GM12892 (cell line): ENCODE data around the gene DRC7.

Experiments
- POLR2AphosphoS5 ChIP-seq: IDR thresholded peaks from 2 replicates; pipeline ENCODE4 v1.6.1; 2011; ENCODE audit warnings: low read depth, low read length, control low read depth
- TAF1 ChIP-seq: IDR thresholded peaks from 2 replicates; pipeline ENCODE4 v1.6.1; 2011; ENCODE audit warnings: low read depth, mild to moderate bottlenecking, control low read depth, low read length, borderline replicate concordance

- TF ChIP-seq TAF1 (no peak), POLR2AphosphoS5 (no peak)
These were observed 9.8 kb upstream of the DRC7 start for GRCh38 chr16:57684626-57685358.
